Measurements from ENCODE around the gene COL5A2.

Gene COL5A2

GRCh38 chr2:189179570-189179950 lies at the start of gene COL5A2:
Gene COL5A2, minus strand, starts transcription at chr2:189179761. Its CDS starts 157 bp downstream, at chr2:189179604.
- no peak for DNase-seq

GRCh38 chr2:189226017-189226416 lies 46.5 kb upstream of the COL5A2 start:
- DNase-seq: no peak

GRCh38 chr2:189225032-189225431 lies 45.5 kb upstream of the COL5A2 start:
- no peak for DNase-seq

GRCh38 chr2:189222468-189223105 lies 43.0 kb upstream of the COL5A2 start:
- no peak for DNase-seq

- DNase-seq: no peak
Measured at GRCh38 chr2:189221811-189222467, 42.4 kb upstream of the COL5A2 start.

GRCh38 chr2:189218236-189218635 lies 38.7 kb upstream of the COL5A2 start:
- no peak for DNase-seq

GRCh38 chr2:189217541-189217940 lies 38.0 kb upstream of the COL5A2 start:
- DNase-seq: no peak

GRCh38 chr2:189217051-189217450 lies 37.5 kb upstream of the COL5A2 start:
- no peak for DNase-seq

GRCh38 chr2:189214484-189214883 lies 34.9 kb upstream of the COL5A2 start:
- DNase-seq: no peak

- DNase-seq: no peak
Measured at GRCh38 chr2:189213250-189213649, 33.7 kb upstream of the COL5A2 start.

- DNase-seq: no peak
Measured at GRCh38 chr2:189210250-189211087, 30.9 kb upstream of the COL5A2 start.

GRCh38 chr2:189208254-189208653 lies 28.7 kb upstream of the COL5A2 start:
- no peak for DNase-seq

GRCh38 chr2:189204322-189204941 lies 24.9 kb upstream of the COL5A2 start:
- DNase-seq: no peak

GRCh38 chr2:189203177-189203799 lies 23.7 kb upstream of the COL5A2 start:
- no peak for DNase-seq

- DNase-seq: no peak
Measured at GRCh38 chr2:189199797-189200196, 20.2 kb upstream of the COL5A2 start.

- DNase-seq: no peak
Measured at GRCh38 chr2:189192766-189193165, 13.2 kb upstream of the COL5A2 start.

- no peak for DNase-seq
Measured at GRCh38 chr2:189191766-189192165, 12.2 kb upstream of the COL5A2 start.

- no peak for DNase-seq
Measured at GRCh38 chr2:189190685-189191084, 11.1 kb upstream of the COL5A2 start.

- DNase-seq: no peak
Measured at GRCh38 chr2:189188115-189188805, 8.7 kb upstream of the COL5A2 start.

- DNase-seq: no peak
Measured at GRCh38 chr2:189183170-189183569, 3.6 kb upstream of the COL5A2 start.

GRCh38 chr2:189181706-189182105 lies 2.1 kb upstream of the COL5A2 start:
- DNase-seq: no peak

Data from cortex of kidney (tissue), 1 donor.